ENCODE results near the gene ZDHHC24.

Gene ZDHHC24

DNA sequence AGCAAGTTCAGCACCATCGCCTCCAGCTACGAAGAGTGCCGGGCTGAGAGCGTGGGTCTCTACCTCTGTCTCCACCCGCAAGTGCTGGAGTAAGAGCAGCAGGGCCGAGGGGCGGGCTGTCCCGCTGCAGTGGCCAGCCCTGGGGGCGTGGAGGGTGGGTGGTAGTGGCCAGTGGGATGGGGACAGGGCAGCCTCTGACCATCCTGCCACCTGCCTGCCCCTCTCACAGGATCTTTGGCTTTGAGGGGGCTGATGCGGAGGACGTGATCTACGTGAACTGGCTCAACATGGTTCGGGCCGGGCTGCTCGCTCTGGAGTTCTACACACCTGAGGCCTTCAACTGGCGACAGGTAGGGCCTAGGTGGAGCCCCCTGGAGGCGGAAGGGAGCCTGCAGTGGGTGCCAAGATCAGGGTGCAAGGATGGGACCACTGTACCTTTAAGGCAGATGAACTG is 50.4 kb downstream of the ZDHHC24 start:
- DNase-seq (ENCODE audit: low read depth), result no peak

DNA sequence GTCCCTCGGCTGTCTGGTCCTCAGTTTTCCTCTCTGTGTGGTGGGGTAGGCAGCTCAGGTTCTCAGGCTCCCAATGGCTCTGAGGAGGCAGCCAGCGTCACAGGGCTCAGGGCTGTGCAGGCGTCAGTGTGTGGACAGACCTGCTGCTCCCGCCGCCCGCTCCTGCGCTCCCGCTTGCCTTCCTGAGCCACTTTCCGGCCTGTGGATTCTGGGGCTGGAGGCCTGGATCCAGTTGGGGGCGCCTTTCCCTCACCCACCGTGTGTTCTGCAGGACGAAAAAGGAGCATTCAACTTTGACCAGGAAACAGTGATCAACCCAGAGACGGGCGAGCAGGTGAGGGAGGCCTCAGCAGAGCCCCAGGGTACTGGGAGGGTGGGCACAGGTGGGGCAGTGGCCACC is 50.9 kb downstream of the ZDHHC24 start:
- no peak for DNase-seq (ENCODE audit: low read depth)

DNA sequence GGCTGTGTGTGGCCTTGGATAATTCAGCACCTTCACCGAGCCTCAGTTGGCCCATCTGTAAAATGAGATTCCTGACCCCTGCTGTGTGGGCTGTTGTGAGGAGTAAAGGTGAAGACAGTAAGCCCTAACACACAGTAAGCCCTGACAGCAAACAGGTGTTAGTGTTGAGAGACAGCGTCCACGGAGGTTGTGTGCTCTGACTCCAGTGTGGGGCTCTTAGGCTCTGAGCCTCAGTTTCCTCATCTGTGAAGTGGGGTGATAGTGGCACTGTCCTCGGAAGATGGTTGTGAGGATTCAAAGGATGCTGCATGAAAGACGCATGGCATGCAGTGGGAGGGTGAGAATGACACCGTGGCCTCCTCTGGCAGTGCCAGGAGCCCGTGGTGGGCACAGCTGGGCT is 51.4 kb downstream of the ZDHHC24 start:
- DNase-seq (ENCODE audit: low read depth), result no peak

DNA sequence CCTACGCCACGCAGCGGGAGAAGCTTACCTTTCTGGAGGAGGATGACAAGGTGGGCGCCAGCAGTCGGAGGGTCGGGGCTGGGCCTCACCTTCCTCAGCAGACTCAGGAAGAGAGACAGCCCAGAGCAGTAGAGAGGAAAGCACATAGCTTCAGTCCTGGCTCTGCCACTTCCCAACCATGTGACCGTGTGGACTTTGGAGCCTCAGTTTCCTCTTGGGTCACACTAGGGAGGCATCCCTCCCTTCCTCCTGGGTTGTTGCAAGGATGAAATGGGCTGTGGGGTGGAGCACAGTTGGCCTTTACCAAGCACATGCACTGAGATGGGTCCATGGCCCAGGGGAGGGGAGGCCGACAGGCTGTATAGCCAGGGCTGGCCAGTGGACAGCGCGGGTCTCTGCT is 52.7 kb downstream of the ZDHHC24 start:
- no peak for DNase-seq (ENCODE audit: low read depth)

DNA sequence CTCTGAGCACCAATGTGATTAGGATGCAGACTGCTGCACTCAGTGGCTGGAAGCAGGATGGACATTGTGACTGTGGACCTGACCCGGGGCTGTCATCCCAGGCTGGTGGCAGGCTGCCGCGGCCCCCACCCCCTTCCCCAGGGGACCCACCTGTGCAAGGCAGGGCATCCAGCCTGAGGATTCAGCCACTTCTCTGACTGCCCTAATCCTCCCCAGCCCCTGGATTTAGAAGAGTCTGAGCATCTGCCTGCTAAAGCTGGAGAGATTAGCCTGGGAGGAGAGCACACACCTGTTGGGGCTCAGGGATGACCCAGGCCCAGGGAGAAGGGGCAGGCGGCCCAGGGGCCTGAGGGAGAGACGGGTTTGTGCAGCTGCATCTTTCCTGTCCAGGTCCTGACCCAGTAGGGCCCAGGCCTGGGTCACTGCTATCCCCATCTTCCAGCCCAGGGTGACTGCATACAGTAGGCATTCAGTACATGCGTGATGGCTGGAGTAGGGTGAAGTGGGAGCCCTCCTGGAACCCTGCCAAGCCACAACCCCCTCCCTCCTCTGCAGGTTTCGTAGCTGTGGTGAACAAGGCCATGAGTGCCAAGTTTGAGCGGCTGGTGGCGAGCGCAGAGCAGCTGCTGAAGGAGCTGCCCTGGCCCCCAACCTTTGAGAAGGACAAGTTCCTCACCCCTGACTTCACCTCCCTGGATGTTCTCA is 53.5 kb downstream of the ZDHHC24 start:
- no peak for DNase-seq (ENCODE audit: low read depth)

DNA sequence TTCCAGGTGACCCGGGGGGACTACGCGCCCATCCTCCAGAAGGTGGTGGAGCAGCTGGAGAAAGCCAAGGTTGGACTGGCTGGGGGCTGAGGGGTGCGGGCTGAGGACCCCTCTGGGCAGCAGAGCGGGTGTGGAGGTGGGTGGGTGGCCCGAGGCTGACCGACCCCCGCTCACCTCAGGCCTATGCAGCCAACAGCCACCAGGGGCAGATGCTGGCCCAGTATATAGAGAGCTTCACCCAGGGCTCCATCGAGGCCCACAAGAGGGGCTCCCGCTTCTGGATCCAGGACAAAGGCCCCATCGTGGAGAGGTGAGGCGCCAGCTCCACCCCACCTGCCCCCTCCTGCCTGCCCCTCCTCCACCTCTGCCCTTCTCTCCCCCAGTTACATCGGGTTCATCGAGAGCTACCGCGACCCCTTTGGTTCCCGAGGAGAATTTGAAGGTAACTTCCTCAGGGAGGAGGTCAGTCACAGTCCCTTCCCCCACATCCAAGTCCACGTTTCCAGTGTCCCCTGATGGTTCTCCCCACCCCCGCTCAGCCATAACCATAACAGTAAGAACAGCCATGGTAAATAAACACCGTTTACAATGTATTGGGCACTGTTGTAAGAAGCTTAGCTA is 54.4 kb downstream of the ZDHHC24 start:
- no peak for DNase-seq (ENCODE audit: low read depth)

GRCh38 chr11:66489636-66490035 is 56.2 kb downstream of the ZDHHC24 start:
- DNase-seq (ENCODE audit: low read depth), result no peak

DNA sequence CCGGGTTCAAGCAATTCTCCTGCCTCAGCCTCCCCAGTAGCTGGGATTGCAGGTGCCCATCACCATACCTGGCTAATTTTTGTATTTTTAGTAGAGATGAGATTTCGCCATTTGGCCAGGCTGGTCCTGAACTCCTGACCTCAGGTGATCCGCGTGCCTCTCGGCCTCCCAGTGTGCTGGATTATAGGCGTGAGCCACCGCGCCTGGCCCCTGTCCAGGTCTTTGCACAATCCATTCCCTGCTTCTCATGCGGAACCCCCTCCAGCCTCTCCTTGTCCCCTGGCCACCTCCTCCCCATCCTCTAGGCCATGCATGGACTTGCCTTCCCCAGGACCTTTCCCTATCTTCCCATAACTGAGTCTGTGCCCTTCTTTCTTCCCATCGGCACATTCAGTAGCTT is 56.9 kb downstream of the ZDHHC24 start:
- no peak for DNase-seq (ENCODE audit: low read depth)

- no peak for DNase-seq (ENCODE audit: low read depth)
These were observed 61.0 kb downstream of the ZDHHC24 start for GRCh38 chr11:66484806-66485380.

DNA sequence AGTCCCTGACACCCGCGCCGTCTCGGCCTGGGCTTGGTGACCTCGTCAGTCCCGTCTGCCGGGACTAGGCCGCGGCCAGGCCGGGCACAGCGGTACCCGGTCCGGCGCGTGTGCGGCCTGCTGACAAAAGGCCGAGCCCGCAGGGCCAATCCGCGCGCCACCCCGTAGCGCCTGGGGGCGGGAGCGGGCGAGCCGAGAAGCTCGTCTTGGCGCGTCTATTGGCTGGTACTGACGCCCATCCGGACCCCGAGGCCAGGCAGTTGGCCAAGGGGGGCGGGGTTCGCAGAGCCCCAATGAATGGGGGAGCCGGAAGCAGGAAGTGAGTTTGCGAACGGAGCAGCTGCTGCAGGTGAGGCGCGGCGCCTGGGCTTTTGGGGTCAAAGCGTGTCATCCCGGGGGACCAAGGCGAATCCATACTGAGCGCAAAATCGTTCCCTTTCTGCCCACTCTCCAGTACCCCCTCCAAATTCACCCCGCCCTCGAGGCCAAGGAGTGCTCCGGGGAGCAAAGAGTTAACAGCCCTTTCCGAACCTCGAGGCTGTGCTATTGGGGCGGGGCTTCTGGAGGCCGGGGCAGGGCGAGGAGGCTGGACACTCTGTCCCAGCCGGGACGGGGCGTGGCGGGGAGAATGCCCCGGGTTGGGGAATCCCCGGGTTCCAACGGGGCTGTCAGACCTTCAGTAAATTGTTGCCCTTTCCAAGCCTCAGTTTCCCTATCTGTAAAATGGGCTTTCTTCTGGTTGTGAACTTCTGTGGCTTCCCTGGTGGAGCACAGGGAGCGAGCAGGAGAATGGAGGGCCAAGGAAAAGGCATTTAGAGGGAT is 65.5 kb downstream of the ZDHHC24 start, which contains the start of gene DPP3:
Gene DPP3, plus strand, starts transcription at position 318 of the 822 bp plus-strand sequence. CDS start 1,767 bp downstream, outside the sequence.
- peak; percentile 91 for DNase-seq (ENCODE audit: low read depth)

GRCh38 chr11:66479394-66480116 is 66.3 kb downstream of the ZDHHC24 start:
- no peak for DNase-seq (ENCODE audit: low read depth)

DNA sequence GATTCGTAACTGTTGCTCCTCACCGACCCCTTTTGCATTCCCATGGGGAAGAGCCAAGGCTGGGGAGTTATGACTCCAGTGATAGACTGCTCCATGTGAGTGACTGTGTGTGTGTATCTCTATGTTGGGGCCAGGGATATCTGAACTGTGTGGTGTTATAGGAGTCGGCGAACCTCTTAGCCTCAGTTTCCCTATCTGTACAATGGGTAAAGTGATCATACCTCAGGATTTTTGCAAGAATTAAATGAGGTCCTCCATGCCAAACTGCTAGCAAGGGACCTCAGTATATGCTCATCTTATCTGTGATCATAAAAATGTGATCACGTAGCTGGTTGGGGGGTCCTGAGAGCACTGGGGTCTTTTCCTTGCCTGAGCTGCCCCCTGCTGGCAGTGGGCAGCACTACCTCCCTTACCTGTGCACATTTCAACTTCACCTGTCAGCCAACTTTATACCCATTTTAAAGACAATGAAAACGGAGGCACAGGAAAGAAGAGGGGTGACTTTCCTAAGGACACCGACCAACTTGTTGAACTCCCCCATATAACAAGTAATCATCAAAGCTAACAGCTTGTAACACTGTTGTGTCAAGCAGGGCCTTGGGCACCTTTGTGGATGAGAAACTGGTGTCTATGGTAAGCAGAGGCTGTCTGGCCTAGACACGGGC is 67.0 kb downstream of the ZDHHC24 start:
- no peak for DNase-seq (ENCODE audit: low read depth)

DNA sequence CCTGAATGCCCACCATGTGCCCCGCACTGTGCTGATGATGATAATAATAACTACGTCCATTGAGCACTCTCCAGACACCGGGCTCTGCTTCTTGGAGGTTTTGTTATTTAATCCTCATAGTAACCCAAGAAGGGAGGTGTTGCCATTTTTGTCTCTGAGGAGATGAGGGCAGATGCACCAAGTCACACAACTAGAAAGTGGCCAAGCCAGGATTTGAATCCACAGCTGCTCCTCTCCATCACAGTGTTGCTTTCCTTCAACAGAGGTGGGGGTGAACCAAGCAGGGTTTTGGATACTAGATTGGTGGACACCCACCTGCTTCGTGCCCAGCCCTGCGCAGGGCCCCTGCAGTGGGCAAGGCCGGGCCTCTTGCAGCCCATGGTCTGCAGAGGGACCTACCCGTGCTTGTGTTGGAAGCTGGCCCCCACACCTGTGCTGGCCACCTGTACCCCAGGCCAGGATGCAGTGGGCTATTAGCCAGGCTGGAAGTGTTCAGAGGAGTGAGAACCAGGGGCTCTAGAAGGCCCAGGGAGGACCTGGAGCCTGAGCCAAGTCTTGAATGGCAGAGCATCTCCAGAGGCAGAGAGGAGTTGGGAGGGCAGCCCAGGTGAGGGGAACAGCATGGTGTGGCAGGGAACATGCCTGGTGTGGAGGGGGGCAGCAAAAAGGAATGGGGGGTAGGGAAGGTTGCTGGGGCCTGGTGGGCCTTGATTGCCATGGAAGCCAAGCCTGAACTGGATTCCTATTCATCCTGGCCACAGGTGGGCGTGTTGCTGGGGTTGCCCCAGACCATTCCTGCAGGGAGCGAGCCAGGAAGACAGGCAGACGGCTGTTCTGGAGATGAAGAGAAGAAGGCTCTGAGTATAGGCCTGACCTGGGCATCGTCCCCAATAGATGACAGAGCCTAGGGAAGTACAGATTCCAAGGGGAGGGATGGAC is 68.3 kb downstream of the ZDHHC24 start:
- no peak for DNase-seq (ENCODE audit: low read depth)

DNA sequence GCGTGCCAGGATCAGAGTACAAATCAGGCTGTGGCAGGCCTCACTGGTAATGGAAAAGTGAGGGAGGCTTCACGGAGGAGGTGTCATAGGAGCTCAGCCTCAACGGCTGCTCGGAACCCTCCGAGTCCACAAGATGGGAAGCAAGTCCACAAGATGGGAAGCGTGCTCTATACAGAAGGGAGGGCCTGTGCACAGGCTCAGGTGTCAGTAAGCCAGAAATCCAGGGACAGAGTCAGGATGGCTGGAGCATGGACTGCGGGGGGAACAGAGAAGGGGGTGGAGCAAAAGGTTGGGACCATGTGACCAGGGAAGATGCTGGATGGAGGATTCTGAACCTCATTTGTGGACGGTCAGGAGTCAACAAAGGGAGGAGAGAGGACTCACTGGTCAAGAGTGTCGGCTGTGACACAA is 69.0 kb downstream of the ZDHHC24 start:
- no peak for DNase-seq (ENCODE audit: low read depth)

- DNase-seq (ENCODE audit: low read depth), result no peak
These were observed 69.5 kb downstream of the ZDHHC24 start for GRCh38 chr11:66476173-66476840.

DNA sequence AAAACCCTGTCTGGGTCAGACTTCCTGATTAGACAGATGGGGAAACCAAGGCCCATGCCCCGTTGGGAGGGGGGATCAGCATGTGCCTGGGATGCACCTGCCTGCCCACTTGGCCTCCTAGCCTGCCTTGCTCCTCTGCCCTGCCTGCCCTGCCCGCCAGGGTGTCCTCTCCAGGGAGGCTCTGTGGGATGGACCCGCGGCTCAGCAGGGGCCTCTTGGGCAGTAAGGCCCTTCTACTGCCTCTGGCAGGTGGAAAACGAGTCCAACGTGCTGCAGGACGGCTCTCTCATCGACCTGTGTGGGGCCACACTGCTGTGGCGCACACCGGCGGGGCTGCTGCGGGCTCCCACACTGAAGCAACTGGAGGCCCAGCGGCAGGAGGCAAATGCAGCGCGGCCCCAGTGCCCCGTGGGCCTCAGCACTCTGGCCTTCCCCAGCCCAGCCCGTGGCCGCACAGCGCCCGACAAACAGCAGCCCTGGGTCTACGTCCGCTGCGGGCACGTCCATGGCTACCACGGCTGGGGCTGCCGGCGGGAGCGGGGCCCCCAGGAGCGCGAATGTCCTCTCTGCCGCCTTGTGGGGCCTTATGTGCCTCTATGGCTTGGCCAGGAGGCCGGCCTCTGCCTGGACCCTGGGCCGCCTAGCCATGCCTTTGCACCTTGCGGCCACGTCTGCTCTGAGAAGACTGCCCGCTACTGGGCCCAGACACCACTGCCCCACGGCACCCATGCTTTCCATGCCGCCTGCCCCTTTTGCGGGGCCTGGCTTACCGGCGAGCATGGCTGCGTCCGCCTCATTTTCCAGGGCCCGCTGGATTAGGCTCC is 70.3 kb downstream of the ZDHHC24 start:
- no peak for DNase-seq (ENCODE audit: low read depth)

GRCh38 chr11:66473608-66474515 is 72.0 kb downstream of the ZDHHC24 start:
- no peak for DNase-seq (ENCODE audit: low read depth)

DNA sequence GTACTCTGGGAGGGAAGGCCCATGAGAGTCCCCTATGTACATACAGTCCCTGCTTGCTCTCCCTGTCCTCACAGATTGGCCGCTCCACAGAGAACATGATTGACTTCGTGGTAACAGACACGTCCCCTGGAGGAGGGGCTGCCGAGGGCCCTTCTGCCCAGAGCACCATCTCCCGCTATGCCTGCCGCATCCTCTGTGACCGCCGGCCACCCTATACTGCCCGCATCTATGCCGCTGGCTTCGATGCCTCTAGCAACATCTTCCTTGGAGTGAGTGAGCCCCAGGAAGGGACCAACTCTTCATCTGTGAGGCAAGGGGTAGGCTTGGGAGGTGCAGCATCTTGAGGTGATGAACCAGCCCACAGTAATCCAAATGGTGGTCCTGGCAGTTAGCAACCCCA is 72.7 kb downstream of the ZDHHC24 start:
- DNase-seq (ENCODE audit: low read depth), result no peak
